MM.1S (cell line): ENCODE measurements around the gene FGF11.

ENCODE experiments used
- EZH2 ChIP-seq: fragments of 300-600 bp; sonication (generic); optimal IDR thresholded peaks from 2 replicates; pipeline ENCODE3; 2017; ENCODE audit warnings: low read depth, mild to moderate bottlenecking, antibody characterized with exemption, low read length, mixed read lengths
- EZH2phosphoT487 ChIP-seq: fragments of 300-600 bp; sonication (generic); IDR thresholded peaks from 2 replicates; pipeline ENCODE4 v1.6.1; 2018; ENCODE audit warnings: antibody characterized with exemption, low read length
- TF ChIP-seq, protein P1 (sequence below): fragments of 300-600 bp; sonication (generic); IDR thresholded peaks from 2 replicates; pipeline ENCODE4 v1.5.1; 2016; ENCODE audit warnings: antibody characterized with exemption, low read length, mixed read lengths

DNA sequence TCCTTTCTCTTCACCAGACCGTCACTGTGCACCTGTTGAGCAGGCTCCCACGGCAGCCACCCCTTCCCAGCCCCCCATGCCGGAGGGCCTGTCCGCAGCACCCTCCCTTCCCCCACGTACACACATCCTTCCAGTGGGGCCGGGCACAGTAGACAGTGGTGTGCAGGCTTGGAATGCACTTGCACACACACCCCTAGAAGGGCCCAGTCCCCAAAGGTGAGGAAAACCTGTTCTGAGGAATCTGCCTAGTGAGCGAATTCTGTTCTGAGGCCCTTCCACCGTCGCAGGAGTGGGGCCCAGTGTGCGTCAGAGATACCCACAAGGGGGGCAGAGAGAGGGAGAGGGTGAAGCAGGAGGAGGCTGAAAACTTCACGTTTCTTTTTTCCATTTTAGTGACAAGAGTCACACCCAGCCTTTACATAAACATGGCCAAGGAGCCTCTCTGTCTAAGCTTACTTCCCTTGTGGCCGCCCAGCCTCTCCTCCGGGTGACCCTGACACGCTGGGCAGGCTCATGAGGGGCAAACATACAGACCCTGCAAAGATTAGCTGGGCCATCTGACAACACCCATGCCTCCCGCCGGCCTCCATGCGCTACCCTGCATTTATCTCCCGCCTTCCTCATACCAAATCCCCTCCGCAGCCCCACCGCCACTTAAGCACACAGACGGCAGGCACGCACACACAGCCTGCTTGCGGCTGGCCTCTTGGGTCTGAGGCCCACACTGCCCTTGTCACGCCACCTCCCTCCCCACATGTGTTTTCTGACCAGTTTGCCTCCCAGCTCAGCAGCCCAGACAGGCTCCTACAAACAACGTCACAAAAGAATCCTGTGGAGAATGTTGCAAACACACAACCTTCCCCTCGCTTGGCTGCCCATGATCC lies 38.3 kb downstream of the FGF11 start:
- TF ChIP-seq EZH2, result no peak
- TF ChIP-seq, protein P1, sequence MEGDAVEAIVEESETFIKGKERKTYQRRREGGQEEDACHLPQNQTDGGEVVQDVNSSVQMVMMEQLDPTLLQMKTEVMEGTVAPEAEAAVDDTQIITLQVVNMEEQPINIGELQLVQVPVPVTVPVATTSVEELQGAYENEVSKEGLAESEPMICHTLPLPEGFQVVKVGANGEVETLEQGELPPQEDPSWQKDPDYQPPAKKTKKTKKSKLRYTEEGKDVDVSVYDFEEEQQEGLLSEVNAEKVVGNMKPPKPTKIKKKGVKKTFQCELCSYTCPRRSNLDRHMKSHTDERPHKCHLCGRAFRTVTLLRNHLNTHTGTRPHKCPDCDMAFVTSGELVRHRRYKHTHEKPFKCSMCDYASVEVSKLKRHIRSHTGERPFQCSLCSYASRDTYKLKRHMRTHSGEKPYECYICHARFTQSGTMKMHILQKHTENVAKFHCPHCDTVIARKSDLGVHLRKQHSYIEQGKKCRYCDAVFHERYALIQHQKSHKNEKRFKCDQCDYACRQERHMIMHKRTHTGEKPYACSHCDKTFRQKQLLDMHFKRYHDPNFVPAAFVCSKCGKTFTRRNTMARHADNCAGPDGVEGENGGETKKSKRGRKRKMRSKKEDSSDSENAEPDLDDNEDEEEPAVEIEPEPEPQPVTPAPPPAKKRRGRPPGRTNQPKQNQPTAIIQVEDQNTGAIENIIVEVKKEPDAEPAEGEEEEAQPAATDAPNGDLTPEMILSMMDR, result no peak
- TF ChIP-seq EZH2phosphoT487, result no peak
